Measurements from ENCODE around the gene TRIP13. TPM values are rescaled to one million over a fixed set of nuclear protein-coding genes. Genes with fewer than 3 reads are reported as not detected.

Gene TRIP13
- total and polyA plus RNA-seq, 9 of the 15 experiments (the other 6 are each of a cell fraction or from before 2014, with no cell fraction given), result 24.1 to 116 (median 53.2) TPM

GRCh38 chr5:884345-885126, 8.1 kb upstream of the TRIP13 start (continued):
- TF ChIP-seq ZNF408 (CRISPR knock-in tag; IDR thresholded peaks at IDR 0.05; ENCODE audit: low read depth) (no peak), NUFIP1 (IDR thresholded peaks at IDR 0.05; ENCODE audit: partially characterized antibody) (no peak)

- FAIRE-seq (no peak), ATAC-seq (no peak), DNase-seq (ENCODE audit: extremely low read depth in 1 of 4, low spot score in 3 of 4) (no peak)
- H3K9me3 ChIP-seq (replicated peaks; ENCODE audit: control insufficient read depth, insufficient read depth, low read depth, low read length), result no peaks in the 10 kb centered on the region
- H4K20me1 ChIP-seq (replicated peaks; ENCODE audit: control insufficient read depth, insufficient read depth, low read length), result peaks cover 20% of the 10 kb centered on the region; the same call in 1 of the 2 replicates
- POLR2A ChIA-PET, result interaction anchor here (0.5 kb wide), 1 partner anchor 46 kb away, joined by 3 read pairs; no protein-coding TSS in a partner anchor
- H3K9ac ChIP-seq (ENCODE audit: insufficient read depth in 1 of 2, low read depth in 2 of 2, low read length in 2 of 2), result no peak overlapping the region; a peak in 1 of 4 replicates
- whole genome bisulfite sequencing (ENCODE audit: insufficient coverage, low coverage, missing lambda C conversion rate), result 99% methylated on average over 18 of the region's 18 CpGs
- H3K36me3 ChIP-seq (ENCODE audit: control insufficient read depth, insufficient read depth, low read length), result peaks cover 97% of the 10 kb centered on the region
- no peak overlapping the region for H3K4me2 ChIP-seq (ENCODE audit: insufficient read depth, low read length)
- no peak overlapping the region for H3K4me3 ChIP-seq
- no peaks in the 10 kb centered on the region for H3K27me3 ChIP-seq (ENCODE audit: control insufficient read depth in 2 of 2, insufficient read depth in 2 of 2, low read length in 2 of 2)
- peaks cover 88% of the 10 kb centered on the region for H3K79me2 ChIP-seq (ENCODE audit: control insufficient read depth, insufficient read depth, low read length)
- in situ Hi-C loops (cut with MboI) (no loop called here), intact Hi-C loops (cut with micrococcal nuclease) (no loop called here)
- no peak for TF ChIP-seq KAT2B (IDR thresholded peaks at IDR 0.05; ENCODE audit: low read depth, low read length)
- peak; percentile 68; the same call in 1 of the 2 replicates for TF ChIP-seq RBFOX2 (IDR thresholded peaks at IDR 0.05; ENCODE audit: low read depth, low read length)
- TF ChIP-seq MAX (CRISPR knock-in tag; IDR thresholded peaks at IDR 0.05), result no peak
- no peak for TF ChIP-seq HEY1 (CRISPR knock-in tag; IDR thresholded peaks at IDR 0.05; ENCODE audit: borderline replicate concordance)
- TF ChIP-seq ZNF592 (IDR thresholded peaks at IDR 0.05), result no peak
- TF ChIP-seq RB1 (IDR thresholded peaks at IDR 0.05; ENCODE audit: low read depth), result no peak
- TF ChIP-seq POLR2G (IDR thresholded peaks at IDR 0.05; ENCODE audit: low read depth, low read length), result peak; percentile 69
- H3K27ac ChIP-seq (ENCODE audit: extremely low read depth, low read depth, low read length), result no peak overlapping the region
- no peak overlapping the region for H2AFZ ChIP-seq (ENCODE audit: low read depth, low read length)
- CTCF ChIA-PET (ENCODE audit: low intra/inter-chr PET ratio), result no interaction called here
- no peaks in the 10 kb centered on the region for H3K9me1 ChIP-seq (ENCODE audit: control insufficient read depth, insufficient read depth, low read length)
- peaks cover 2 to 26% of the 10 kb centered on the region in 2 experiments; a peak in 4 of 5 replicates for H3K4me1 ChIP-seq (replicated peaks in 1 of 2; ENCODE audit: control insufficient read depth in 2 of 2, insufficient read depth in 2 of 2, low read length in 2 of 2)
- no TSS peak for BruUV-seq (replicated peaks)
Observed at GRCh38 chr5:885127-885442, 7.6 kb upstream of the TRIP13 start.

Measured in K562 (cell line).